Measurements from ENCODE around the gene WDR35.
"Not testable (repeated sequence)": the region's sequence is repeated elsewhere in the genome, so short reads cannot be mapped to it uniquely, and the experiment has no call there.

WDR35 gene

GRCh38 chr2:19893520-19894133, 96.3 kb downstream of the WDR35 start:
- no peak for DNase-seq (ENCODE audit: low read depth)

DNA sequence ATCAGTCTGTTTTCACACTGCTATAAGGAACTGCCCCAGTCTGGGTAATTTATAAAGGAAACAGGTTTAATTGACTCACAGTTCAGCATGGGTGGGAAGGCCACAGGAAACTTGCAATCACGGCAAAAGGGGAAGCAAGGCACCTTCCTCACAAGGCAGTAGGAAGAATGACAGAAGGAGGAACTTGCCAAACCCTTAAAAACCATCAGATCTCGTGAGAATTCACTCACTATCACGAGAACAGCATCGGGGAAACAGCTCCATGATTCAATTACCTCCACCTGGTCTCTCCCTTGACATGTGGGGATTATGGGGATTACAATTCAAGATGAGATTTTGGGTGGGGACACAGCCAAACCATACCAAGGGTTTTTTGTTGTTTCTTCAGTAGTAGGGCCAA, 97.9 kb downstream of the WDR35 start:
- not testable (repeated sequence) for DNase-seq (ENCODE audit: low read depth)

DNA sequence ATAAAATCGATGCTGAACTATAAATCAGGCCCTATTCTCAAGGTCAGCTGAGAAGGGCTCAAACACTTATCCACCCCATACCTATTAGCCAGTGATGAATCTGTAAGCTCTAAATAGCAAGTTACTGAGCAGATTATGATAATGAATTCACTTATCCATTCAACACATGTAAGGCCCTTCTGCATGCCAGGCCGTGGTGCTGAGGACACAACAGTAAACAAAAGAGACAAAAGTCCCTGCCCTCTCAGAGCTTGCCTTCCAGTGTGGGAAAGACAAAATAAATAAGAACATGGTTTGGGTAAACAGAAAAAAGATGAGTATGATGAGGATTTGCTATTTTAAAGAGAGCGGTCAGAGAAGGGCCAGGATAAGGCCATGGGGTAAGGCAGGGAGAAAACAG, 99.8 kb downstream of the WDR35 start:
- DNase-seq (ENCODE audit: low read depth), result no peak

DNA sequence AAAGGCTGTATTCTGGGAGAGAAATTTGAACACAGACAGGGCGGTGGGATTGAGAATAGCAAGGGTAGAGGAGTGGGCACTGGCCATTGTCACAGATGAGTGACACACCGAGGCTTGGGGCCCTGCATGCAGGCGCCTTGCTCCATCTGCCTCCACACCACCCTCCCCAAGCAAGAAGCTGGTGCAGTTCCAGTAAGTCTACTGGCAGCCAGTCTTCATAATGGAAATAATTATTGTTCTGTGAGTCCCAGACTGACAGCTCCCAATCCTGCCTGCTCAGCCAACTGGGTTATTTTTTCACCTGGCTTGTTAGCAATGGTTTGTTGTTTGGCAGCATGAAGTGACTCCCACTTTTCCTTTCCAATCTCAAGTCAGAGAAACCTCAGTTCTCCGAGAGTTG, 101.1 kb downstream of the WDR35 start:
- no peak for DNase-seq (ENCODE audit: low read depth)

- no peak for DNase-seq (ENCODE audit: low read depth)
Measured at GRCh38 chr2:19887510-19887909, 102.4 kb downstream of the WDR35 start.

DNA sequence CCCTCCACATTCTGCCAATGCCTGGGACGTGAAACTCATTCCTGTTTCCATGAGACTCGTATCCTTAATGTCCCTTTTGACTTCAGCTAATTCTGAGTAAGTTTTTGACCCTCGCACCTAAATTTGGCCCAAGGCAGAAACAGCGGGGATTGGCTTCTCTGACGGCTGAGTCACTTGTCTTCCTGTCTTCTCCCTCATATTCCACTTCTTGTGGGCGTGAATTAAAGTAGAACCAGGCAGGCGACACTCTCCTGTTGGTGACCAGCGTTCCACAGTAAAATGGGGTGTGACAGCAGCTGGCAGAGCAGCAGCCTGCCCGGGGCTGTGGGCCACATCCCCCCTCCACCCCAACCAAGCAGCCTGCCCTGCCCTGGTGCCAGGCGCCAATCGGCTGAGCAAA, 103.6 kb downstream of the WDR35 start:
- DNase-seq (ENCODE audit: low read depth), result no peak

DNA sequence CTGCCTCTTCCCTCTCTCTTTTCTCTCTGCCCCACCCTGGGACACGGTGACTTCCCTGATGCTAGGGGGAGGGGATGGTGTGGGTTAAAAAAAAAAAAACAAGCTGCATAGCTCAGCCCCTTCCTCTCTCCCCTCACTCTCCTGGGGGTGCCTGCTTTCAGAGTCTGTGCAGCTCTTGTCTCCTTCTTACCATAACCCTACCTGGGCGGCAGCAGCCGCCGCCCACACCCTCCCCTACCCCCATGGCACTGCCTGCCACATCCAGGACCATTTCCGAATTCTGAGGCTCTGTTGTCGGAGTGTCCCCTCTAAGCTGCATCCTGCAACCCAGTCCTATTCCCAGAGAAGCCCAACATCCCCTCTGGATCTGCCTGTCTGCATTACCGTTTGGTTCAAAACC, 104.1 kb downstream of the WDR35 start:
- DNase-seq (ENCODE audit: low read depth), result no peak

- DNase-seq (ENCODE audit: low read depth), result no peak
Measured at GRCh38 chr2:19883971-19884720, 105.8 kb downstream of the WDR35 start.

DNA sequence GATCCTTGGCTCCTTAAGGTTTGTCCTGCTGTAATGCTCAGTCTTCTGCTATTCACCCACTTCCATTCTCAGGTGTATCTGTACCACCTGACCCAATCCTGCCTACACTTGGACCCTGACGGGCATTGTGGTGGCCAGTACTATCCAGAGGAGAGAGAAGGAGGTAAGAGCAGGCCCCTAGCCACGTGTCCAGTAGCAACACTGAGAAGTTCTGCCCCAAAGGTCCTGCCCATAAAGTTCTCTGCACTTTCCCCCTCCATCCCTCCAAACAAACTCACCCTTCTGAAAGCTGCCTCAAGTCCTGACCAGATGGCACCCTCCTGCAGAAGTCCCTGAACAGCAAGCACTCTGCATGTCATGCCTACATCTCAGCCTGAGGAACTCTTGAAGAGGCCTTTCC, 106.4 kb downstream of the WDR35 start:
- DNase-seq (ENCODE audit: low read depth), result no peak

DNA sequence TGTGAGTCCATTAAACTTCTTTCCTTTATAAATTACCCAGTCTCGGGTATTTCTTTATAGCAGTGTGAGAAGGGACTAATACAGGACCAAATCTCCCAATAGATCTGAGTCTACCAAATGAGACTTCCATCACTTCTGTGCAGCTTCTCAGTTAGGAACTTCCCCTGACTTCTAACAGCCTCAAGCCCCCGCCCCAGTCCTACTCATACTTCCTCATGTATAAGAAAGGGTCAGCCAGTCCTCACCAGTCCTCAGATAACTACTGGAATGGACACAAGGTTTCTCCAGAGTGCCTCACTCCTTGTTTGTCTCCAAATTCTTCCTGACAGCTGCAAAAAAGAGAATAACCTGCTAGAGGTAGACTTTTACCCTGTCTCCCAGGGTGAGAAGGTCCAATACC, 107.6 kb downstream of the WDR35 start:
- DNase-seq (ENCODE audit: low read depth), result no peak

DNA sequence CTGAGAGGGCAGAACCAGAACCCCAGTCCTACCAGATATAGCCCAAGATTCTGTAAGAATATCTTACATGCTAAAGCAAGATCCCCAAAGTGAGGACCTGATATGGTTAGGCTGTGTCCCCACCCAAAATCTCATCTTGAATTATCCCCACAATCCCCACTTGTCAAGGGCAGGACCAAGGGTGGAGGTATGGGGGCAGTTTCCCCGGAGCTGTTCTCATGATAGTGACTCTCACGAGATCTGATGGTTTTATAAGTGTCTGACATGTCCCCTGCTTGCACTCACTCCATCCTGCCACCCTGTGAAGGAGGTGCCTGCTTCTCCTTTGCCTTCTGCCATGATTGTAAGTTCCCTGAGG, 108.0 kb downstream of the WDR35 start:
- no peak for DNase-seq (ENCODE audit: low read depth)

GRCh38 chr2:19881221-19881907, 108.5 kb downstream of the WDR35 start:
- no peak for DNase-seq (ENCODE audit: low read depth)

GRCh38 chr2:19880191-19880590, 109.7 kb downstream of the WDR35 start:
- not testable (repeated sequence) for DNase-seq (ENCODE audit: low read depth)

DNA sequence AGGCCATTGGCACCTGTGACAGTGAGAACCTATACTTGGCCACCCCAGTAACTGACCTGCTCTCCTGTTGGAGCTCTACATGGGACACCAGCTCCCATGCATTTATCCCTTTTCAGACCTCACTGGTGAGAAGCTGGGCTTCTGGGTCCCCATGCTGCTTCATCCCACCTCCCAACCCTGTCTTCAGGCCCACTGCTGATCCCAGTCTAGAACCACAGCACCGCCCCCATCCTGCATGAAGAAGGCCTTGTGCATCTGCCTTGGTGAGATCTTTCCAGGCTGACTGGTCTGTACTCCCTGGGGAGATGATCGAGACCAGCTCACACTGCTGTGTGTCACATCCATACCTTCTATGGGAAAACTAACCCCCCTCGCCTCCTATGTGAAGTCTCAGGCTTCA, 110.8 kb downstream of the WDR35 start:
- DNase-seq (ENCODE audit: low read depth), result no peak

DNA sequence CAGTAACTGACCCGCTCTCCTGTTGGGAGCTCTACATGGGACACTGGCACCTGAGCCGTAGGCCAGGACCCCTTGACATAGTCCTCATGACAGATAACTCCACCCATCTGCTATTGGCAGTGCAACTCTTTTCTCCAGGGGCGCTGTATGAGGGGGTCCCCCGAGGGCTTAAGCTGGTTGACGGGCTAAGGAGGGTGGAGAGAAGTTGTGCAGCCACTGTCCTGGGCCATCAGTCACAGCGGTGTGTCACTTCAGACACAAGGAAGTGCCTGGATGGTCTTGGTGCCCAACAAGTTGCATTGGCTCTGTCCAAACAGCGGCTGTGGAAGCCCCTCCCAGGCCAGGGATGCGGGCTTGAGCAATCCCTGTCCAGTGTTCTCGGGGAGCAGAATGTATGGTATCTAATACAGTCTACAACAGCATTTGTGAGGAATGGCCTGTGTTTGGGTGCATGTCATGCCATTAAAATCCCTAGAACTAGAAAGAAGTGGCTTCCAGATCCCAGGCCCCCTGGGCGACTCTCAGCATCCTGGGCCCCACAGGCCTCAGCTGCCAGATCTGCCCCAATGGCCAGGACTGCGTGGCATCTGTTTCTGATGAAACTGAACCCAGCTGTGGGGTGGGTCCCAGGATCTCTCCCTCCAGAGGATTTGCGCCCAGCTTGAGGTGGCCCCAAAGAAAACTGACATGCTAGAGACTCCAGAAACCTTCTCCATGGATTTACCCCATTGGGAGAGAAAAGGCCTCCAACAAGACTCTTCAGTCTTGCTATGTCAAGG, 111.4 kb downstream of the WDR35 start:
- DNase-seq (ENCODE audit: low read depth), result no peak

DNA sequence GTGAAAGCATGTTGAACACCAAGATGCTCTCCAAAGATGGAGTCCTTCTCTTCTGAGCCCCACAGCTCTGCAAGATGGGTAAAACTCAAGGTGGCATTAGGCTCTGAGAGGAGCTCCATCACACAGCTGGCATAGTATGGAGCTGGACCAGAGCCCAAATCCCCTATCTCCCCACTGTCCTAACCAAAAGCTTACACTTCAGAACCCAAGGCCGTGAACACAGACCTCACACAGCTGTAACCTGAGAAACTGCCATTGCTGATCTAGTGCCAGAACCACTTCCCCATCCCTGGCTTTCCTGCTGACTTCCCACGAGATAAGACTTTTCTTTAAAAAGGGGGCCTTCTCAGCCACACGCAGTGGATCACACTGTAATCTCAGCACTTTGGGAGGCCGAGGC, 113.2 kb downstream of the WDR35 start:
- DNase-seq (ENCODE audit: low read depth), result no peak

DNA sequence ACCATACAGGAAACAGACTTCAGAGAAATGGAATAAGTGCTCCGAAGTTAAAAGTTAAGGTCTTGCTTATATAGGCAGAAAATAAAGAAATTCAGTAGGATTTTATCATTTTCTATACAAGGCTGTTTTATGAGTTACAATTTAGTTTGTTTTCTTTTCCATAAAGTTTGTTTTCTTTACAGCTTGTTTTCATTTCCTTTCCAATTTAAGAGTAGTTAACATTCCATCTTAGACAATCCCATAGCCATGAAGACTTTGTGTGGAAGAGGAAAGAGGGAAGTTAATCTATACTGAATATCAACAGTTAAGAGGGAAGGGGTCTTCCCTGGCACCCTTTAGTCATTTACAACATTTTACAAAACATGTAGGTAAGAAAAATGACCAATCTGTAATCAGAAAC, 114.6 kb downstream of the WDR35 start:
- DNase-seq (ENCODE audit: low read depth), result no peak

DNA sequence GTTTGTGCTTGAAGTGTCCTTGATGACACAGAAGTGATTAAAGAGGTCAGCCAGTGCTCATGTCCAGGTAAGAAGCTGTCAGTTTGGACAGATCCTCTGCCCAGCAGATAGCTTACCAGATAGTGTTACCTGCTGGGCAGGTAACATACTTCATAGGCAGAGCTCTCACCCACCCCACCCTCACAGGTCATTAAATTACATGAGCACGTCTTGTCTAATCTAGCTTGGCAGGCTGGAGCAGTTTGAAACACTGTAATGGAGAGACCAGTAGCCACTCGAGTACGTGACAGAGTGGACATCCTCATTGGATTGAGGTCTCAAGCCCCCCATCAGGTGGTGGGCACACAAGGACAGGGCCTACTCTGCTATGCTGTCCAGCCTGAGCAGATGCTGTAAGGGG, 115.2 kb downstream of the WDR35 start:
- no peak for DNase-seq (ENCODE audit: low read depth)

GRCh38 chr2:19873014-19873413, 116.9 kb downstream of the WDR35 start:
- DNase-seq (ENCODE audit: low read depth), result no peak

DNA sequence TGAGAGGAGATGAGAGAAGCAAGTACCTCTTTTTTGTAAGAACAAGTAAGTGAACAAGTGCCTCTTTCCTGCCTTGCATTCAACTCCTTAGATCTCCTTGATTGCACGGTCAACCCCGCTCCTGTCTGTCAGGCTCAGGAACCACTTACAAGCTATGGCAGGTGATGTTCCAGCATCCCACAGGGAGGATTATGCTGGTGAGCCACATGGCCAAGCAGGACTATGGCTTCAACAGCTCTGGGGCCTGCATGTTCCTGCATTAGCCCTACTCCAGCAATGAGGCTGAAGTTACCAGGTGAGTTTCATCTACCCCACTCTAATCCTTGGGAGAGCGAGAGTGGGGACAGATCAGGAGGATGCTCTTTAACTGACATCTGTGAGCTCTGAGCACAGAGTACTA, 117.6 kb downstream of the WDR35 start:
- DNase-seq (ENCODE audit: low read depth), result no peak

GRCh38 chr2:19871836-19872235, 118.1 kb downstream of the WDR35 start:
- DNase-seq (ENCODE audit: low read depth), result no peak

DNA sequence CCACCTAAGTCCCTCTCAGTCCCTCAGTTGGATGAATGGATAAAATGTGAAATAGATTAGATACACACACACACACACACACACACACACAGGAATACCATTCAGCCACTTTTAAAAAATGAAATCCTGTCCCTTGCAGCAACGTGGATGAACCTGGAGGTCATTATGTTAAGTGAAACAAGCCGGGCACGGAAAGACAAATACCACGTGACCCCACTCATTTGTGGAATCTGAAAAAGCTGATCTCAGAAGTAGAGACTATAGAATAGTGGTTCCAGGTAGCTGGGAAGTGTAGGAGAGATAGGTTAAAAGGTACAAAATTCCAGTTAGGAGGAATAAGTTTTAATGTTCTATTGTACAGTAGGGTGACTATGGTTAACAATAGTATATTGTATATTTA, 119.1 kb downstream of the WDR35 start:
- no peak for DNase-seq (ENCODE audit: low read depth)

Measured in HS-27A (cell line).